Loucy (cell line): ENCODE data around the gene GNAQ.
A peak's percentile ranks its signal among the peaks of the same experiment; 100 is the strongest.
"Not testable (repeated sequence)": the region's sequence is repeated elsewhere in the genome, so short reads cannot be mapped to it uniquely, and the experiment has no call there.

Source experiments
- H2AFZ ChIP-seq: fragments of 200-600 bp; sonication (generic); 2 replicates; pipeline ENCODE4 v1.6.0; 2016; ENCODE audit warnings: antibody characterized with exemption, mild to moderate bottlenecking, low read length, moderate library complexity
- H3F3A ChIP-seq: fragments of 200-600 bp; 2 replicates; pipeline ENCODE4 v1.6.0; 2016; ENCODE audit warnings: antibody characterized with exemption, low read depth, mild to moderate bottlenecking
- H3K27me3 ChIP-seq: fragments of 200-600 bp; sonication (generic); 2 replicates; pipeline ENCODE4 v1.6.1; 2014; ENCODE audit warnings: low read length, mild to moderate bottlenecking; ENCODE audit not compliant: insufficient read depth, poor library complexity, severe bottlenecking
- H3K36me3 ChIP-seq: fragments of 200-600 bp; sonication (generic); 2 replicates; pipeline ENCODE4 v1.6.1; 2016; ENCODE audit warnings: low read length; ENCODE audit not compliant: insufficient read depth
- H3K4me1 ChIP-seq: fragments of 200-600 bp; sonication (generic); 2 replicates; pipeline ENCODE4 v1.5.1; 2014; ENCODE audit warnings: low read length, mild to moderate bottlenecking; ENCODE audit not compliant: insufficient read depth, poor library complexity, severe bottlenecking
- H3K4me2 ChIP-seq: fragments of 200-600 bp; sonication (generic); 2 replicates; pipeline ENCODE4 v1.6.0; 2014; ENCODE audit warnings: antibody characterized with exemption, low read length, low read depth, mild to moderate bottlenecking; ENCODE audit not compliant: poor library complexity, severe bottlenecking
- H3K4me3 ChIP-seq: fragments of 200-600 bp; sonication (generic); 2 replicates; pipeline ENCODE4 v1.5.1; 2014; ENCODE audit warnings: low read length, mild to moderate bottlenecking, mixed read lengths; ENCODE audit not compliant: poor library complexity, severe bottlenecking
- H3K79me2 ChIP-seq: fragments of 200-600 bp; sonication (generic); 2 replicates; pipeline ENCODE4 v1.6.1; 2014; ENCODE audit warnings: low read length; ENCODE audit not compliant: insufficient read depth
- H3K9ac ChIP-seq: fragments of 200-600 bp; sonication (generic); 2 replicates; pipeline ENCODE4 v1.6.0; 2014; ENCODE audit warnings: mild to moderate bottlenecking, low read depth, low read length, moderate library complexity; ENCODE audit not compliant: poor library complexity, severe bottlenecking
- H3K9me2 ChIP-seq: fragments of 200-600 bp; sonication (generic); replicated peaks from 2 replicates; pipeline ENCODE4 v1.6.1; 2016; ENCODE audit warnings: low read depth, low read length, mixed read lengths
- H3K9me3 ChIP-seq: fragments of 200-600 bp; sonication (generic); 2 replicates; pipeline ENCODE4 v1.6.1; 2014; ENCODE audit warnings: mild to moderate bottlenecking, antibody characterized with exemption, low read length, low read depth; ENCODE audit not compliant: insufficient read depth
- H4K20me1 ChIP-seq: fragments of 200-600 bp; sonication (generic); 2 replicates; pipeline ENCODE4 v1.6.0; 2014; ENCODE audit warnings: antibody characterized with exemption, low read length, mild to moderate bottlenecking; ENCODE audit not compliant: insufficient read depth, poor library complexity, severe bottlenecking
- CTCF ChIP-seq: fragments of 200-600 bp; sonication (generic); conservative IDR thresholded peaks from 2 replicates; pipeline ENCODE4 v1.5.1; 2014; ENCODE audit warnings: mild to moderate bottlenecking, antibody characterized with exemption, low read length
- EZH2phosphoT487 ChIP-seq: fragments of 200-600 bp; IDR thresholded peaks from 2 replicates; pipeline ENCODE4 v1.6.1; 2018; ENCODE audit warnings: antibody characterized with exemption, mild to moderate bottlenecking, moderate library complexity, borderline replicate concordance

Gene GNAQ

DNA sequence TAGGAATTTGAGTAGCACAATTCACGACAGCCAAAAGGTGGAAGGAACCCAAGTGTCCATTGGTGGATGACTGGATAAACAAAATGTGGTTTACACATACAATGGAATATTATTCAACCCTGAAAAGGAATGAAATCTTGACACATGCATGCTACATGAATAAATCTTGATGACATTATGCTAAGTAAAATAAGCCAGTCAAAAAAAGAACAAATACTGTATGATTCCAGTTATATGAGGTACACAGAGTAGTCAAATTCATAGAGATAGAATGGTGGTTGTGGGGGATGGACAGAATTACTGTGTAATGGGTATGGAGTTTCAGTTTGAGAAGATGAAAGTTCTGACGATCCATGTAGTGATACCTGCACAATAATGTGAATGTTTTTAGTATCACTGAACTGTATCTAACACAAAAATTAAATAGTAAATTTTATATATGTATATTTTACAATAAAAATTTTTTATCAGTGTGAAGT is 265.8 kb downstream of the GNAQ start:
- H3K79me2 ChIP-seq: peaks cover 19% of the 10 kb centered on the region; the same call in 1 of the 2 replicates
- H4K20me1 ChIP-seq: no peaks in the 10 kb centered on the region
- TF ChIP-seq EZH2phosphoT487 (no peak), CTCF (no peak)
- H3K4me1 ChIP-seq: no peaks in the 10 kb centered on the region
- H3K4me2 ChIP-seq: no peak overlapping the region
- H3K4me3 ChIP-seq: no peak overlapping the region
- H3K27me3 ChIP-seq: no peaks in the 10 kb centered on the region
- H3K36me3 ChIP-seq: peaks cover 36% of the 10 kb centered on the region
- no peak overlapping the region for H2AFZ ChIP-seq
- no peak overlapping the region for H3K9ac ChIP-seq
- H3K9me2 ChIP-seq: no peaks in the 10 kb centered on the region
- H3K9me3 ChIP-seq: no peaks in the 10 kb centered on the region
- H3F3A ChIP-seq: no peaks in the 10 kb centered on the region

DNA sequence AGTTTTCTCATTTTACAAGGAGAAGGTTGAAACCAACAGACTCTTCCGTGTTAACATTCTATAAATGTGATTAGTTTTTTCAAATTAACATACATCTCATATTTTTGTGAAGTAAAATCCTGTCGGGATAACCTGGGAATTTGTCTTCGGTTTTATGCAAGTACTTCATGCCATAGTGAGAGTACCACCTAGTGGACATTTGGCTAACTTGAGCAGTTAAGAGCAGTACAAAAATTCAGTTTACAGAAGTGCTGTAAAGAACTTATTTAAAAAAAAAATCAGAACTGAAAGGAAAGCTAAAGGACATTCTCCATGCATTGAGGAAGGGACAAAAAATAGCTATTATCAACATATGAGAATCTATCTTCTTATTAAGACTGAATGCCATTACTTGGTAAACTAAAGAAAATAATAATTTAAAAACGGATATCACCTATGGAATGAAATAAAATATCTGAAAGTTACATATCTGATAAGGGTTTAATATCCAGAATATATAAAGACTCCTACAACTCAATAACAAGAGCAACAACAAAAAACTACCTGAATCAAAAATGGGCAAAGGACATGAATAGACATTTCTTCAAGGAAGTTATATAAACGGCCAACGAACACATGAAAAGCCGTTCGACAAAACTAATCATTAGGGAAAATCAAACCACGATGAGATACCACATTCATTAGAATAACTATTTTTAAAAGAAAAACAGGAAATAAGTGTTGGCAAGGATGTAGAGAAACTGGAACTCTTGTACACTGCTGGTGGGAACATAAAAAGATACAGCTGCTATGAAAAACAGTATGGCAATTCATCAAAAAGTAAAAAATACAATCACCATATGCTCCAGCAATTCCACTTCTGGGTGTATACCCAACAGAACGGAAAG is 266.5 kb downstream of the GNAQ start:
- Histone ChIP-seq H3K27me3 (no peaks in the 10 kb centered on the region), H3K79me2 (peaks cover 19% of the 10 kb centered on the region; the same call in 1 of the 2 replicates), H3K4me1 (no peaks in the 10 kb centered on the region), H3K9me3 (no peaks in the 10 kb centered on the region), H4K20me1 (no peaks in the 10 kb centered on the region), H3K4me2 (no peak overlapping the region), H3F3A (no peaks in the 10 kb centered on the region), H3K9me2 (no peaks in the 10 kb centered on the region), H3K36me3 (peaks cover 36% of the 10 kb centered on the region), H3K9ac (no peak overlapping the region), H2AFZ (no peak overlapping the region), H3K4me3 (no peak overlapping the region)
- TF ChIP-seq CTCF (peak; percentile 69), EZH2phosphoT487 (no peak)

- Histone ChIP-seq H3K27me3 (no peaks in the 10 kb centered on the region), H3K4me3 (no peak overlapping the region), H3K9me3 (no peaks in the 10 kb centered on the region), H3F3A (no peaks in the 10 kb centered on the region), H3K36me3 (peaks cover 31% of the 10 kb centered on the region), H3K9ac (no peak overlapping the region), H3K9me2 (no peaks in the 10 kb centered on the region), H2AFZ (no peak overlapping the region), H3K79me2 (peaks cover 19% of the 10 kb centered on the region; the same call in 1 of the 2 replicates), H4K20me1 (no peaks in the 10 kb centered on the region), H3K4me1 (no peaks in the 10 kb centered on the region), H3K4me2 (no peak overlapping the region)
- no peak for TF ChIP-seq EZH2phosphoT487
- no peak for TF ChIP-seq CTCF
Observed at GRCh38 chr9:77763566-77763965, 268.0 kb downstream of the GNAQ start.

GRCh38 chr9:77760919-77761318 is 270.7 kb downstream of the GNAQ start:
- not testable (repeated sequence) for H3K4me2 ChIP-seq, H3K4me1 ChIP-seq, H3K27me3 ChIP-seq, H3K9me3 ChIP-seq, H3F3A ChIP-seq, H2AFZ ChIP-seq, H3K9ac ChIP-seq, H3K9me2 ChIP-seq, H3K4me3 ChIP-seq, H4K20me1 ChIP-seq
- H3K36me3 ChIP-seq: peaks cover 30% of the 10 kb centered on the region
- H3K79me2 ChIP-seq: peaks cover 18% of the 10 kb centered on the region; the same call in 1 of the 2 replicates
